ENCODE data around the gene NTM.

GRCh38 chr11:132361011-132361550, 990.7 kb downstream of the NTM start:
- no peak for TF ChIP-seq EZH2 (IDR thresholded peaks at IDR 0.05; ENCODE audit: insufficient read depth, poor library complexity, severe bottlenecking)
- no peak for TF ChIP-seq EZH2phosphoT487 (IDR thresholded peaks at IDR 0.05; ENCODE audit: insufficient read depth, low read depth)

All from GM23248 (cell line).